A549 (cell line): ENCODE data around the gene MCTP2. TPM values are rescaled to one million over a fixed set of nuclear protein-coding genes. Genes with fewer than 3 reads are reported as not detected.

Experiments used
- ATAC-seq, 2 experiments: fragments of 200-7000 bp in 1 of 2; fragments of >200 bp in 1 of 2; cut with Nextera tagmentation in 1 of 2; cut with Tn5 transposase in 1 of 2; 3 replicates each; pipeline versions ENCODE4 v1.8.0 to v1.9.1; 2018 to 2020; ENCODE audit warnings: mild to moderate bottlenecking in 1 of 2, moderate library complexity in 1 of 2
- CTCF ChIA-PET: fragments of 300-600 bp; sonication (Branson Sonifier 250); formaldehyde crosslinking; extraction: SDS; loops from one replicate; lab custom pipeline; 2021; ENCODE audit warnings: antibody characterized with exemption, inconsistent platforms; lab: Yijun Ruan, JAX
- POLR2A ChIA-PET: fragments of 350-600 bp; formaldehyde crosslinking; extraction: SDS; loops from one replicate; lab custom pipeline; 2021; ENCODE audit warnings: antibody characterized with exemption, inconsistent platforms; lab: Yijun Ruan, JAX
- DNase-seq, 2 experiments: peaks; one replicate each; pipeline versions ENCODE4 v3.0.0 to v3.0.0-alpha.2; 2011 to 2016; ENCODE audit warnings: low read depth in 1 of 2, low spot score in 1 of 2
- FAIRE-seq: peaks from 2 replicates; lab custom pipeline; 2011; peaks lifted over from hg19 to GRCh38; lab: Jason Lieb, UNC
- H3K27ac ChIP-seq, 2 experiments: fragments of >200 bp; sonication (Bioruptor Twin); formaldehyde crosslinking; 3 replicates each; pipeline ENCODE4 v1.5.1; 2016 to 2017
- H3K4me1 ChIP-seq: fragments of >200 bp; sonication (Bioruptor Twin); formaldehyde crosslinking; 3 replicates; pipeline ENCODE4 v1.6.1; 2016
- H3K4me2 ChIP-seq: fragments of >200 bp; sonication (Bioruptor Twin); formaldehyde crosslinking; 3 replicates; pipeline ENCODE4 v1.6.1; 2016
- H3K4me3 ChIP-seq: fragments of >200 bp; sonication (Bioruptor Twin); formaldehyde crosslinking; 3 replicates; pipeline ENCODE4 v1.5.1; 2016
- H3K9me3 ChIP-seq: fragments of >200 bp; sonication (Bioruptor Twin); formaldehyde crosslinking; 3 replicates; pipeline ENCODE4 v1.6.1; 2016
- ATOH8 ChIP-seq: fragments of 250-450 bp; sonication (Bioruptor Pico); IDR thresholded peaks from 2 replicates; pipeline ENCODE4 v1.5.0; 2020; ENCODE audit warnings: low read depth, mild to moderate bottlenecking, moderate library complexity
- BHLHE40 ChIP-seq: IDR thresholded peaks from 2 replicates; pipeline ENCODE4 v1.6.1; 2012; ENCODE audit warnings: low read depth, low read length, inconsistent platforms
- CBX8 ChIP-seq: fragments of 200-600 bp; sonication (generic); IDR thresholded peaks from 2 replicates; pipeline ENCODE4 v1.6.1; 2016
- CHD2 ChIP-seq: fragments of 150-350 bp; IDR thresholded peaks from 2 replicates; pipeline ENCODE4 v1.6.1; 2014; ENCODE audit warnings: low read length; ENCODE audit not compliant: partially characterized antibody
- EHF ChIP-seq: fragments of 250-450 bp; sonication (Bioruptor Pico); IDR thresholded peaks from 2 replicates; pipeline ENCODE4 v1.5.0; 2020; ENCODE audit warnings: mild to moderate bottlenecking
- EHMT2 ChIP-seq: fragments of 200-600 bp; sonication (generic); IDR thresholded peaks from 2 replicates; pipeline ENCODE4 v1.6.1; 2016; ENCODE audit warnings: antibody characterized with exemption, low read depth, mild to moderate bottlenecking, moderate library complexity
- FOSB ChIP-seq: fragments of 250-450 bp; sonication (Bioruptor Pico); IDR thresholded peaks from 2 replicates; pipeline ENCODE4 v1.5.0; 2020; ENCODE audit warnings: mild to moderate bottlenecking, moderate library complexity
- GATA3 ChIP-seq: IDR thresholded peaks from 2 replicates; pipeline ENCODE4 v1.6.1; 2012; ENCODE audit warnings: borderline replicate concordance
- HDAC2 ChIP-seq: fragments of 200-600 bp; sonication (generic); IDR thresholded peaks from 2 replicates; pipeline ENCODE4 v1.6.1; 2016
- HEYL ChIP-seq: fragments of 250-450 bp; sonication (Bioruptor Pico); IDR thresholded peaks from 2 replicates; pipeline ENCODE4 v1.8.0; 2021; ENCODE audit warnings: mild to moderate bottlenecking, moderate library complexity
- HOXB5 ChIP-seq: fragments of 250-450 bp; sonication (Bioruptor Pico); IDR thresholded peaks from 2 replicates; pipeline ENCODE4 v1.5.0; 2020; ENCODE audit warnings: mild to moderate bottlenecking, moderate library complexity
- KDM5A ChIP-seq: fragments of 200-600 bp; sonication (generic); IDR thresholded peaks from 2 replicates; pipeline ENCODE4 v1.6.1; 2016; ENCODE audit warnings: antibody characterized with exemption, mild to moderate bottlenecking
- MYC ChIP-seq: IDR thresholded peaks from 2 replicates; pipeline ENCODE4 v1.6.1; 2012; ENCODE audit warnings: mild to moderate bottlenecking, inconsistent platforms, low read length, improper control_type of control experiment, borderline replicate concordance
- NFE2L2 ChIP-seq: fragments of 150-350 bp; conservative IDR thresholded peaks from 2 replicates; pipeline ENCODE4 v1.6.1; 2014; ENCODE audit warnings: low read length
- PBX3 ChIP-seq: IDR thresholded peaks from 2 replicates; pipeline ENCODE4 v1.6.1; 2012
- PHF8 ChIP-seq: fragments of 200-600 bp; sonication (generic); IDR thresholded peaks from 2 replicates; pipeline ENCODE4 v1.6.1; 2016; ENCODE audit warnings: low read depth, mild to moderate bottlenecking, antibody characterized with exemption, moderate library complexity, borderline replicate concordance
- POLR2A ChIP-seq: IDR thresholded peaks from 2 replicates; pipeline ENCODE4 v1.6.1; 2012; ENCODE audit warnings: mild to moderate bottlenecking, low read length
- SMC3 ChIP-seq: fragments of >200 bp; sonication (Bioruptor Twin); formaldehyde crosslinking; IDR thresholded peaks from 3 replicates; pipeline ENCODE4 v1.6.1; 2018; ENCODE audit warnings: inconsistent platforms
- TP53 ChIP-seq: fragments of 250-450 bp; sonication (Bioruptor Pico); IDR thresholded peaks from 2 replicates; pipeline ENCODE4 v1.5.0; 2021; ENCODE audit warnings: mild to moderate bottlenecking, moderate library complexity
- ZC3H11A ChIP-seq: fragments of 450-650 bp; IDR thresholded peaks from 2 replicates; pipeline ENCODE4 v1.6.1; 2014; ENCODE audit warnings: antibody characterized with exemption, mild to moderate bottlenecking
- WGBS: methylation state at CpG from one replicate; pipeline ENCODE4 v1.1.6; 2017; ENCODE audit errors: missing lambda C conversion rate; 5-methylcytosine and 5-hydroxymethylcytosine counted together
- polyA plus RNA-seq, 4 experiments: library from polyadenylated mRNA; depleted of rRNA in 3 of 4; stranded (reverse); fragments of >200 nt; fragmentation: RNase III in 1 of 4; extraction: RNeasy Plus Mini Kit Qiagen cat#74134 plus additional on column Dnase treatment in 1 of 4; gene quantifications; 2 replicates in 3 of 4; 3 replicates in 1 of 4; pipeline ENCODE4 v1.2.3, GENCODE V29; 2011 to 2017
- TF ChIP-seq, protein P1 (sequence below): fragments of 200-600 bp; sonication (generic); IDR thresholded peaks from 2 replicates; pipeline ENCODE4 v1.6.1; 2016; ENCODE audit warnings: antibody characterized with exemption, mild to moderate bottlenecking, moderate library complexity

MCTP2 gene
- polyA plus RNA-seq, 2 of the 4 experiments (the other 2 are of a cell fraction) = not detected

DNA sequence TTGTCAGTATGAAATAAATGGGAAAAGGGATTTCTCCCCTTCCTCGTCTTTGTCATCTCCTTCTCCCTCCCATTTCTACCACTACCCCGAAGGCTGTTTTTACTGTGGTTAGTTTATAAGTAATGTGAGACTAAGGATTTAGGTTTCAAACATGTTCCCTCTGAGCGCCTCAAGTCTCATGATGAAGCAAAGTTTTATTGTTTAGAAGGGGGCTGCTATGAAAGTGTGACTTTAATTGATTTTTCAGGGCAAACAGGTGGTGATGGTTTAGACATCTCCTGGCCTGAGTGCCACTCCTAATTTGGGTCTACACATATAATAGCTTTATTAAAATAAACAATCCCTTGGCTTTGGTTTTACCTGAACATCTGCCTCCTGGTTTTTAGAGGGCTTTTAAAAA lies 185.5 kb downstream of the MCTP2 start:
- no peak for TF ChIP-seq CBX8
- TF ChIP-seq ZC3H11A = no peak
- no peak for TF ChIP-seq MYC
- no peak for TF ChIP-seq EHF (CRISPR knock-in tag)
- 2% methylated on average over 3 of the region's 3 CpGs for WGBS

DNA sequence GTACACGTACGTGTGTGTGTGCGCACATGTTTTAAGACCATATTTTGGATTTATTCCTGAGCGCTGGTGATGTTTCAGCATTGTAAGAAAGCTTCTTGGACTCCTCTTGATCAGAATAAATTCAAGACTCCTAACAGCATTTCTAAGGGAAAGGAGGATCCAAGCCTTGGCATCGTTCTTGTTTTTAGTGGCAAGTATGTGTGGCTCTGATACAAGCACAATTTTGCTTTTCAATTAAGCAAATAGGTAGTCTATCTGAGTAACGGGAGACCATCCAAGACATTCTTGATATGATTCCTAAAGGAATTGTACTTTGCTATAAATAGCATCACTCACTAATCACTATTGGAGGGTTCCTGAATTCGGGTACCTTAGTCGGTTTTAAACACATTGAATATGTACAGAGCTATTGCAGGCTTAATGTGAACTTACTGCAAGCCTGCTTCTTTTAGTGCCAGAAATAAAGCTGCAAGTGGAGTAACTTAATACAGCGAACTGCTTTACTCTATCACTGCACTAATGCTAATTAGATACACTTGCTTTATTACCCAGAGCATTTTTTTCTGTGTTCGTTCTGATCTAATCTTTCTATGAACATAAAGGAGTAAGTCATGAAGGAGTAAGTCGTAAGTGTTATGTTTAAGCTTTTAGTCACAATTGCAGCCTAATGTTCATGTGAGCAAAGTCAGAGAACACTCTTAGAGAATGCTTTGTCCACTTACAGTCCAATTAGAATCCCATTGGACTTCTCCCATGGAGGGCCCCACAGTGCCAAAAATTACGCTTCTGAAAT lies 186.3 kb downstream of the MCTP2 start:
- no peak overlapping the region for H3K27ac ChIP-seq
- no peaks in the 10 kb centered on the region for H3K4me1 ChIP-seq
- DNase-seq (no peak), FAIRE-seq (no peak), ATAC-seq (no peak)
- H3K4me3 ChIP-seq = no peak overlapping the region
- 12% methylated on average over 12 of the region's 12 CpGs for WGBS
- ChIA-PET POLR2A (no interaction called here), CTCF (no interaction called here)
- H3K4me2 ChIP-seq = no peak overlapping the region
- TF ChIP-seq HOXB5 (no peak), KDM5A (no peak), NFE2L2 (no peak), PBX3 (no peak), CHD2 (no peak), FOSB (no peak)
- no peaks in the 10 kb centered on the region; the same call in 2 of the 3 replicates for H3K9me3 ChIP-seq

More for the DNA sequence above, 185.5 kb downstream of the MCTP2 start:
- Histone ChIP-seq H3K9me3 (no peaks in the 10 kb centered on the region; the same call in 2 of the 3 replicates), H3K4me1 (no peaks in the 10 kb centered on the region), H3K4me2 (no peak overlapping the region), H3K4me3 (no peak overlapping the region), H3K27ac (no peak overlapping the region)
- CTCF ChIA-PET = no interaction called here
- no peak for DNase-seq
- no peak for FAIRE-seq
- ATAC-seq = no peak
- POLR2A ChIA-PET = no interaction called here

- H3K4me1 ChIP-seq = no peaks in the 10 kb centered on the region
- H3K4me2 ChIP-seq = no peak overlapping the region
- WGBS = 0% methylated on average over 1 of the region's 1 CpG
- H3K4me3 ChIP-seq = no peak overlapping the region
- ATAC-seq = no peak
- FAIRE-seq = no peak
- H3K9me3 ChIP-seq = no peaks in the 10 kb centered on the region; the same call in 2 of the 3 replicates
- TF ChIP-seq HDAC2 = no peak
- no peak for TF ChIP-seq HEYL (CRISPR knock-in tag)
- TF ChIP-seq EHF (CRISPR knock-in tag) = no peak
- TF ChIP-seq EHMT2 = no peak
- TF ChIP-seq PHF8 = no peak
- TF ChIP-seq SMC3 = no peak
- TF ChIP-seq, protein P1, sequence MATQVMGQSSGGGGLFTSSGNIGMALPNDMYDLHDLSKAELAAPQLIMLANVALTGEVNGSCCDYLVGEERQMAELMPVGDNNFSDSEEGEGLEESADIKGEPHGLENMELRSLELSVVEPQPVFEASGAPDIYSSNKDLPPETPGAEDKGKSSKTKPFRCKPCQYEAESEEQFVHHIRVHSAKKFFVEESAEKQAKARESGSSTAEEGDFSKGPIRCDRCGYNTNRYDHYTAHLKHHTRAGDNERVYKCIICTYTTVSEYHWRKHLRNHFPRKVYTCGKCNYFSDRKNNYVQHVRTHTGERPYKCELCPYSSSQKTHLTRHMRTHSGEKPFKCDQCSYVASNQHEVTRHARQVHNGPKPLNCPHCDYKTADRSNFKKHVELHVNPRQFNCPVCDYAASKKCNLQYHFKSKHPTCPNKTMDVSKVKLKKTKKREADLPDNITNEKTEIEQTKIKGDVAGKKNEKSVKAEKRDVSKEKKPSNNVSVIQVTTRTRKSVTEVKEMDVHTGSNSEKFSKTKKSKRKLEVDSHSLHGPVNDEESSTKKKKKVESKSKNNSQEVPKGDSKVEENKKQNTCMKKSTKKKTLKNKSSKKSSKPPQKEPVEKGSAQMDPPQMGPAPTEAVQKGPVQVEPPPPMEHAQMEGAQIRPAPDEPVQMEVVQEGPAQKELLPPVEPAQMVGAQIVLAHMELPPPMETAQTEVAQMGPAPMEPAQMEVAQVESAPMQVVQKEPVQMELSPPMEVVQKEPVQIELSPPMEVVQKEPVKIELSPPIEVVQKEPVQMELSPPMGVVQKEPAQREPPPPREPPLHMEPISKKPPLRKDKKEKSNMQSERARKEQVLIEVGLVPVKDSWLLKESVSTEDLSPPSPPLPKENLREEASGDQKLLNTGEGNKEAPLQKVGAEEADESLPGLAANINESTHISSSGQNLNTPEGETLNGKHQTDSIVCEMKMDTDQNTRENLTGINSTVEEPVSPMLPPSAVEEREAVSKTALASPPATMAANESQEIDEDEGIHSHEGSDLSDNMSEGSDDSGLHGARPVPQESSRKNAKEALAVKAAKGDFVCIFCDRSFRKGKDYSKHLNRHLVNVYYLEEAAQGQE = no peak
- no peak for TF ChIP-seq TP53
- TF ChIP-seq PBX3 = no peak
- no peak for TF ChIP-seq ATOH8 (CRISPR knock-in tag)
- no peak for TF ChIP-seq GATA3
- no peak for TF ChIP-seq POLR2A
- TF ChIP-seq BHLHE40 = no peak
- POLR2A ChIA-PET = no interaction called here
- CTCF ChIA-PET = no interaction called here
- no peak for DNase-seq
- no peak overlapping the region for H3K27ac ChIP-seq
Measured at GRCh38 chr15:94421706-94422105, 190.3 kb downstream of the MCTP2 start.
